ENCODE results near the gene NTPCR.
"Not testable (repeated sequence)": the region's sequence is repeated elsewhere in the genome, so short reads cannot be mapped to it uniquely, and the experiment has no call there.

NTPCR gene

GRCh38 chr1:232927166-232927565 lies 23.2 kb upstream of the NTPCR start:
- not testable (repeated sequence) for DNase-seq (ENCODE audit: low spot score)

GRCh38 chr1:232927830-232928505 lies 22.4 kb upstream of the NTPCR start:
- no peak for DNase-seq (ENCODE audit: low spot score)

- no peak for DNase-seq (ENCODE audit: low spot score)
Observed at GRCh38 chr1:232932486-232933425, 17.7 kb upstream of the NTPCR start.

- no peak for DNase-seq (ENCODE audit: low spot score)
Observed at GRCh38 chr1:232936941-232937340, 13.5 kb upstream of the NTPCR start.

GRCh38 chr1:232937741-232938375 lies 12.6 kb upstream of the NTPCR start:
- DNase-seq (ENCODE audit: low spot score) = no peak

GRCh38 chr1:232938926-232939325 lies 11.5 kb upstream of the NTPCR start:
- DNase-seq (ENCODE audit: low spot score) = no peak

GRCh38 chr1:232939748-232940147 lies 10.7 kb upstream of the NTPCR start:
- DNase-seq (ENCODE audit: low spot score) = no peak

- DNase-seq (ENCODE audit: low spot score) = no peak
Observed at GRCh38 chr1:232940262-232940661, 10.1 kb upstream of the NTPCR start.

- DNase-seq (ENCODE audit: low spot score) = no peak
Observed at GRCh38 chr1:232942413-232943294, 7.8 kb upstream of the NTPCR start.

- no peak for DNase-seq (ENCODE audit: low spot score)
Observed at GRCh38 chr1:232943679-232944252, 6.6 kb upstream of the NTPCR start.

GRCh38 chr1:232944347-232944746 lies 6.1 kb upstream of the NTPCR start:
- DNase-seq (ENCODE audit: low spot score) = no peak

- DNase-seq (ENCODE audit: low spot score) = no peak
Observed at GRCh38 chr1:232949636-232950196, 695 bp upstream of the NTPCR start.

GRCh38 chr1:232951180-232951579 lies 769 bp downstream of the NTPCR start:
- DNase-seq (ENCODE audit: low spot score) = no peak

- DNase-seq (ENCODE audit: low spot score) = no peak
Observed at GRCh38 chr1:232951605-232952004, 1.2 kb downstream of the NTPCR start.

GRCh38 chr1:232952514-232953499 lies 2.4 kb downstream of the NTPCR start:
- DNase-seq (ENCODE audit: low spot score) = no peak

- no peak for DNase-seq (ENCODE audit: low spot score)
Observed at GRCh38 chr1:232954594-232955365, 4.4 kb downstream of the NTPCR start.

GRCh38 chr1:232956081-232956480 lies 5.7 kb downstream of the NTPCR start:
- no peak for DNase-seq (ENCODE audit: low spot score)

- no peak for DNase-seq (ENCODE audit: low spot score)
Observed at GRCh38 chr1:232958067-232958466, 7.7 kb downstream of the NTPCR start.

All from putamen (tissue), 1 donor.